ENCODE results near the gene TNS1. TPM values are rescaled to one million over a fixed set of nuclear protein-coding genes. Genes with fewer than 3 reads are reported as not detected.

The TNS1 gene
- total RNA-seq, 1 experiment from 2014 or later, result 6.2 TPM

DNA sequence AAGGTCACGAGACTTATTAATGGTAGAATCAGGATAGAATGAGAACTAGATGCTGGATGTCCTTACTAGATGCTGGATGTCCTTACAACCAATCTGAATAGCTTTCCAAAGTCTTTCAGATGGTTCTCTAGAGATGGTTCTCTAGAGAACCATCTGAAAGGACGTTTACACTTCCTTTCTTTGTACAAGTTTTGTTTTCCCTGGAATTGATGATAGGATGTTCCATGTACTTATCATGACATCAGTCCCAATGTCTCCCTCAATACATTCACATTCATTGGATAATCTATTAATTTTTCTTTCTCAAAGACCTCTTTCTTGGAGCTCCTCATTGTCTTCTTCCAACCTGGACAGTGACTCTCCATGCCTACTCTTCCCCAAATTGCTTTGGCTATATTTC, 38.1 kb upstream of the TNS1 start:
- no peak overlapping the region for H3K9ac ChIP-seq (ENCODE audit: low read length)
- H3K27ac ChIP-seq (ENCODE audit: low read depth, low read length), result no peak overlapping the region
- no peaks in the 10 kb centered on the region for H3K79me2 ChIP-seq (ENCODE audit: insufficient read depth, low read length)
- TF ChIP-seq CEBPB (IDR thresholded peaks at IDR 0.05; ENCODE audit: low read depth), result no peak
- TF ChIP-seq, protein P1, sequence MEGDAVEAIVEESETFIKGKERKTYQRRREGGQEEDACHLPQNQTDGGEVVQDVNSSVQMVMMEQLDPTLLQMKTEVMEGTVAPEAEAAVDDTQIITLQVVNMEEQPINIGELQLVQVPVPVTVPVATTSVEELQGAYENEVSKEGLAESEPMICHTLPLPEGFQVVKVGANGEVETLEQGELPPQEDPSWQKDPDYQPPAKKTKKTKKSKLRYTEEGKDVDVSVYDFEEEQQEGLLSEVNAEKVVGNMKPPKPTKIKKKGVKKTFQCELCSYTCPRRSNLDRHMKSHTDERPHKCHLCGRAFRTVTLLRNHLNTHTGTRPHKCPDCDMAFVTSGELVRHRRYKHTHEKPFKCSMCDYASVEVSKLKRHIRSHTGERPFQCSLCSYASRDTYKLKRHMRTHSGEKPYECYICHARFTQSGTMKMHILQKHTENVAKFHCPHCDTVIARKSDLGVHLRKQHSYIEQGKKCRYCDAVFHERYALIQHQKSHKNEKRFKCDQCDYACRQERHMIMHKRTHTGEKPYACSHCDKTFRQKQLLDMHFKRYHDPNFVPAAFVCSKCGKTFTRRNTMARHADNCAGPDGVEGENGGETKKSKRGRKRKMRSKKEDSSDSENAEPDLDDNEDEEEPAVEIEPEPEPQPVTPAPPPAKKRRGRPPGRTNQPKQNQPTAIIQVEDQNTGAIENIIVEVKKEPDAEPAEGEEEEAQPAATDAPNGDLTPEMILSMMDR (IDR thresholded peaks at IDR 0.05 in 2 of 3, conservative IDR thresholded peaks at IDR 0.05 in 1 of 3; ENCODE audit: borderline replicate concordance in 1 of 3, insufficient read depth in 1 of 3, low read depth in 2 of 3, low read length in 2 of 3), result no peak
- TF ChIP-seq JUND (IDR thresholded peaks at IDR 0.05), result no peak
- TF ChIP-seq, protein P2, sequence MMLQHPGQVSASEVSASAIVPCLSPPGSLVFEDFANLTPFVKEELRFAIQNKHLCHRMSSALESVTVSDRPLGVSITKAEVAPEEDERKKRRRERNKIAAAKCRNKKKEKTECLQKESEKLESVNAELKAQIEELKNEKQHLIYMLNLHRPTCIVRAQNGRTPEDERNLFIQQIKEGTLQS (IDR thresholded peaks at IDR 0.05), result no peak
- TF ChIP-seq RAD21 (IDR thresholded peaks at IDR 0.05; ENCODE audit: low read depth), result no peak
- no peak for TF ChIP-seq POLR2AphosphoS5 (IDR thresholded peaks at IDR 0.05; ENCODE audit: low read depth, low read length)
- TF ChIP-seq FOSL1 (IDR thresholded peaks at IDR 0.05; ENCODE audit: low read depth), result no peak
- TF ChIP-seq ELF1 (IDR thresholded peaks at IDR 0.05; ENCODE audit: borderline replicate concordance, low read depth), result no peak
- TF ChIP-seq SRF (IDR thresholded peaks at IDR 0.05; ENCODE audit: low read depth), result no peak
- no peak for TF ChIP-seq YY1 (IDR thresholded peaks at IDR 0.05; ENCODE audit: extremely low read depth, insufficient replicate concordance, low read depth, low read length)
- TF ChIP-seq ZFX (IDR thresholded peaks at IDR 0.05), result no peak
- TF ChIP-seq EGR1 (IDR thresholded peaks at IDR 0.05; ENCODE audit: low read depth), result no peak
- no peak for TF ChIP-seq TCF7L2 (IDR thresholded peaks at IDR 0.05; ENCODE audit: borderline replicate concordance, extremely low read depth, insufficient read depth, insufficient read length)
- TF ChIP-seq EZH2 (IDR thresholded peaks at IDR 0.05), result no peak
- no peak for TF ChIP-seq SIN3A (IDR thresholded peaks at IDR 0.05; ENCODE audit: low read depth)
- TF ChIP-seq, protein P3, sequence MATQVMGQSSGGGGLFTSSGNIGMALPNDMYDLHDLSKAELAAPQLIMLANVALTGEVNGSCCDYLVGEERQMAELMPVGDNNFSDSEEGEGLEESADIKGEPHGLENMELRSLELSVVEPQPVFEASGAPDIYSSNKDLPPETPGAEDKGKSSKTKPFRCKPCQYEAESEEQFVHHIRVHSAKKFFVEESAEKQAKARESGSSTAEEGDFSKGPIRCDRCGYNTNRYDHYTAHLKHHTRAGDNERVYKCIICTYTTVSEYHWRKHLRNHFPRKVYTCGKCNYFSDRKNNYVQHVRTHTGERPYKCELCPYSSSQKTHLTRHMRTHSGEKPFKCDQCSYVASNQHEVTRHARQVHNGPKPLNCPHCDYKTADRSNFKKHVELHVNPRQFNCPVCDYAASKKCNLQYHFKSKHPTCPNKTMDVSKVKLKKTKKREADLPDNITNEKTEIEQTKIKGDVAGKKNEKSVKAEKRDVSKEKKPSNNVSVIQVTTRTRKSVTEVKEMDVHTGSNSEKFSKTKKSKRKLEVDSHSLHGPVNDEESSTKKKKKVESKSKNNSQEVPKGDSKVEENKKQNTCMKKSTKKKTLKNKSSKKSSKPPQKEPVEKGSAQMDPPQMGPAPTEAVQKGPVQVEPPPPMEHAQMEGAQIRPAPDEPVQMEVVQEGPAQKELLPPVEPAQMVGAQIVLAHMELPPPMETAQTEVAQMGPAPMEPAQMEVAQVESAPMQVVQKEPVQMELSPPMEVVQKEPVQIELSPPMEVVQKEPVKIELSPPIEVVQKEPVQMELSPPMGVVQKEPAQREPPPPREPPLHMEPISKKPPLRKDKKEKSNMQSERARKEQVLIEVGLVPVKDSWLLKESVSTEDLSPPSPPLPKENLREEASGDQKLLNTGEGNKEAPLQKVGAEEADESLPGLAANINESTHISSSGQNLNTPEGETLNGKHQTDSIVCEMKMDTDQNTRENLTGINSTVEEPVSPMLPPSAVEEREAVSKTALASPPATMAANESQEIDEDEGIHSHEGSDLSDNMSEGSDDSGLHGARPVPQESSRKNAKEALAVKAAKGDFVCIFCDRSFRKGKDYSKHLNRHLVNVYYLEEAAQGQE (IDR thresholded peaks at IDR 0.05; ENCODE audit: low read depth), result no peak
- TF ChIP-seq CBX3 (IDR thresholded peaks at IDR 0.05; ENCODE audit: low read depth), result no peak
- no peaks in the 10 kb centered on the region for H3K4me1 ChIP-seq (ENCODE audit: control insufficient read depth in 1 of 2, insufficient read depth in 2 of 2, low read length in 2 of 2)
- intact Hi-C loops (cut with micrococcal nuclease), result no loop called here
- no peaks in the 10 kb centered on the region for H3K36me3 ChIP-seq (ENCODE audit: control insufficient read depth in 1 of 2, insufficient read depth in 2 of 2, low read length in 2 of 2)
- no peak for DNase-seq (ENCODE audit: low read depth, low spot score)
- no TSS peak for BruUV-seq (replicated peaks)
- POLR2A ChIA-PET, result no interaction called here
- no peak overlapping the region for H2AFZ ChIP-seq (ENCODE audit: low read depth, low read length, poor library complexity, severe bottlenecking)
- H3K9me2 ChIP-seq (ENCODE audit: insufficient read depth), result no peaks in the 10 kb centered on the region
- no peak for ATAC-seq
- peaks cover 37% of the 10 kb centered on the region for H3K27me3 ChIP-seq (ENCODE audit: insufficient read depth, low read length)
- CTCF ChIA-PET, result no interaction called here
- peaks cover 0 to 5% of the 10 kb centered on the region in 2 experiments; a peak in 2 of 4 replicates for H3K9me3 ChIP-seq (ENCODE audit: control insufficient read depth in 1 of 2, insufficient read depth in 1 of 2, low read depth in 1 of 2, low read length in 2 of 2)
- no peak overlapping the region for H3K4me2 ChIP-seq (ENCODE audit: low read length)
- RAD21 ChIA-PET (ENCODE audit: low non-redundant PET in 1 of 2, low total read pairs in 2 of 2, uncharacterized antibody in 2 of 2, unreplicated experiment in 2 of 2), result no interaction called here
- H3K4me3 ChIP-seq (replicated peaks in 1 of 2; ENCODE audit: low read depth in 1 of 2, low read length in 2 of 2), result no peak overlapping the region
- no peaks in the 10 kb centered on the region for H4K20me1 ChIP-seq (ENCODE audit: insufficient read depth)

Measured in HCT116 (cell line).